Measurements from ENCODE around the gene DEAF1. TPM values are rescaled to one million over a fixed set of nuclear protein-coding genes. Genes with fewer than 3 reads are reported as not detected.

The DEAF1 gene
- total and polyA plus RNA-seq, 9 donors, result 22.7 to 38.9 (median 31.2) TPM

DNA sequence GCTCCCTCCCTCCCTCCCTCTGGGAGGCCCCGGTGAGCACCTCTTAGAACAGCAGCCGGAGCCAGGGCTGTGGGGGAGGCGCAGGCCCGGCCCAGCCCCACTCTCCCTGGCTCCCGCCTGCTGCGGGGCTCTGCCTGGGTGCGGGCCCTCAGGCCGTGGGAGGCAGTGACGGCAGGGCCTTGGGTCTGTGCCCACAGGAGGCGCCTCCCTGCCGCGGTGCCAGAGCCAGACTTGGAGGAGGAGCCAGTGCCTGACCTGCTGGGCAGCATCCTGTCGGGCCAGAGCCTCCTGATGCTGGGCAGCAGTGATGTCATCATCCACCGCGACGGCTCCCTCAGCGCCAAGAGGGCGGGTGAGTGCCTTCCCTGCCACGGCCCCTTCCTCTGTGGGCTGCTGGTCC lies 88.8 kb downstream of the DEAF1 start:
- H3K36me3 ChIP-seq (ENCODE audit: control insufficient read depth, insufficient read depth, low read length), result peaks cover 91% of the 10 kb centered on the region
- no peak overlapping the region for H3K4me3 ChIP-seq (ENCODE audit: low read length)
- no peaks in the 10 kb centered on the region for H3K27me3 ChIP-seq (ENCODE audit: control insufficient read depth, insufficient read depth, low read length)
- WGBS (ENCODE audit: insufficient coverage), result 85% methylated on average over 17 of the region's 19 CpGs
- H3K9me3 ChIP-seq (replicated peaks; ENCODE audit: control insufficient read depth, low read depth, low read length), result no peaks in the 10 kb centered on the region
- peaks cover under 1% of the 10 kb centered on the region for H3K4me1 ChIP-seq (ENCODE audit: control insufficient read depth, insufficient read depth, low read length)
- H3K27ac ChIP-seq (ENCODE audit: low read length), result no peak overlapping the region
- DNase-seq, result no peak

- Histone ChIP-seq H3K4me1 (ENCODE audit: control insufficient read depth, insufficient read depth, low read length) (no peaks in the 10 kb centered on the region), H3K27me3 (ENCODE audit: control insufficient read depth, insufficient read depth, low read length) (no peaks in the 10 kb centered on the region), H3K9me3 (replicated peaks; ENCODE audit: control insufficient read depth, low read depth, low read length) (no peaks in the 10 kb centered on the region), H3K36me3 (ENCODE audit: control insufficient read depth, insufficient read depth, low read length) (peaks cover 88% of the 10 kb centered on the region), H3K27ac (ENCODE audit: low read length) (no peak overlapping the region), H3K4me3 (ENCODE audit: low read length) (no peak overlapping the region)
- WGBS (ENCODE audit: insufficient coverage), result 94% methylated on average over 21 of the region's 33 CpGs
- no peak for DNase-seq
Measured at GRCh38 chr11:605286-606129, 89.5 kb downstream of the DEAF1 start.

DNA sequence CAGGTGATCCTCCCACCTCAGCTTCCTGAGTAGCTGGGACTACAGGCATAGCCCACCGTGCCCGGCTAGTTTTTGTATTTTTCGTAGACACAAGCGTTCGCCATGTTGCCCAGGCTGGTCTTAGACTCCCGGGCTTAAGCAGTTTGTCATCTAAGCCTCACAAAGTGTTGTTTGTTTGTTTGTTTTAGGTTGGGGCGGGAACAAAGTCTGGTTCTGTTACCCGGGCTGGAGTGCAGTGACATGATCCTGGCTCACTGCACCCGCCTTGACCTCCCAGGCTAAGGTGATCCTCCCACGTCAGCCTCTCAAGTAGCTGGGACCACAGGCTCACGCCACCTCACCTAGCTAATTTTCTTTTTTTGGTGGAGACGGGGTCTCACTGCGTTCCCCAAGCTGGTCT lies 91.9 kb downstream of the DEAF1 start:
- H3K4me3 ChIP-seq (ENCODE audit: low read length), result no peak overlapping the region
- H3K9me3 ChIP-seq (replicated peaks; ENCODE audit: control insufficient read depth, low read depth, low read length), result no peaks in the 10 kb centered on the region
- H3K27ac ChIP-seq (ENCODE audit: low read length), result no peak overlapping the region
- no peaks in the 10 kb centered on the region for H3K27me3 ChIP-seq (ENCODE audit: control insufficient read depth, insufficient read depth, low read length)
- no peak for DNase-seq
- H3K36me3 ChIP-seq (ENCODE audit: control insufficient read depth, insufficient read depth, low read length), result peaks cover 82% of the 10 kb centered on the region
- WGBS (ENCODE audit: insufficient coverage), result 91% methylated on average over 11 of the region's 13 CpGs
- H3K4me1 ChIP-seq (ENCODE audit: control insufficient read depth, insufficient read depth, low read length), result no peaks in the 10 kb centered on the region

- WGBS (ENCODE audit: insufficient coverage), result 94% methylated on average over 14 of the region's 23 CpGs
- Histone ChIP-seq H3K9me3 (replicated peaks; ENCODE audit: control insufficient read depth, low read depth, low read length) (no peaks in the 10 kb centered on the region), H3K27ac (ENCODE audit: low read length) (no peak overlapping the region), H3K27me3 (ENCODE audit: control insufficient read depth, insufficient read depth, low read length) (no peaks in the 10 kb centered on the region), H3K4me3 (ENCODE audit: low read length) (no peak overlapping the region), H3K36me3 (ENCODE audit: control insufficient read depth, insufficient read depth, low read length) (peaks cover 82% of the 10 kb centered on the region), H3K4me1 (ENCODE audit: control insufficient read depth, insufficient read depth, low read length) (no peaks in the 10 kb centered on the region)
- no peak for DNase-seq
Measured at GRCh38 chr11:601573-602245, 93.3 kb downstream of the DEAF1 start.

DNA sequence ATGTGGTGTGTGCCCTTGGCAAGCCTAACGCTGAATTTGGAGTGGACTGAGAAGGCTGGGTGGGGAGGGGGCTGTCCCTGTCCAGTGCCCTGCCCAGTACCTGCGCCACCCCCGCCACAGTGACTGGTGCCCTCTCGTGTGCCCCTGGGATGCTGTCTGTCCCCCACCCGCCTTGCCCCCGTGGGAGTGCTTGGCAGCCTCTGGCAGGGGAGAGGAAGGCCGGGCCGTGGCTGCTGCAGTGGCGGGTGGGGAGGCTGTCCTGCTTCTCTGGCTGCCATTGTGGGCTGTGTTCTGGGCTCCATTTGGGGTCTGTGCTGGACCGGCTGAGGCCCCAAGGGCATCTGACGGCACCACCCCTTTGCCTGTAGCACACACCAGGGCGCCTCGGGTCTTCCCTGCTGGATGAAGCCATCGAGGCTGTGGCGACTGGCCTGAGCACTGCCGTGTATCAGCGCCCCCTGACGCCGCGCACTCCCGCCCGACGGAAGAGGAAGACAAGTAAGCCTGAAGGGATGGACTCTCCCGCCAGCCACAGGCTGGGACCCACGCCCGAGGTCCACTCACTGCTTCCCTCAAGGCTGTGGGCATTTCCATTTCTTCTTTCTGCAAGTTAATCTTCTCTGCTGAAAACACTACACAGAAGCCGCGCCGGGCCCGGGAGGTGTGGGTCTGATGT lies 96.9 kb downstream of the DEAF1 start:
- Histone ChIP-seq H3K4me3 (ENCODE audit: low read length) (no peak overlapping the region), H3K9me3 (replicated peaks; ENCODE audit: control insufficient read depth, low read depth, low read length) (no peaks in the 10 kb centered on the region), H3K4me1 (ENCODE audit: control insufficient read depth, insufficient read depth, low read length) (no peaks in the 10 kb centered on the region), H3K27me3 (ENCODE audit: control insufficient read depth, insufficient read depth, low read length) (no peaks in the 10 kb centered on the region), H3K36me3 (ENCODE audit: control insufficient read depth, insufficient read depth, low read length) (peaks cover 81% of the 10 kb centered on the region), H3K27ac (ENCODE audit: low read length) (no peak overlapping the region)
- 91% methylated on average over 29 of the region's 30 CpGs for WGBS (ENCODE audit: insufficient coverage)
- DNase-seq, result no peak

DNA sequence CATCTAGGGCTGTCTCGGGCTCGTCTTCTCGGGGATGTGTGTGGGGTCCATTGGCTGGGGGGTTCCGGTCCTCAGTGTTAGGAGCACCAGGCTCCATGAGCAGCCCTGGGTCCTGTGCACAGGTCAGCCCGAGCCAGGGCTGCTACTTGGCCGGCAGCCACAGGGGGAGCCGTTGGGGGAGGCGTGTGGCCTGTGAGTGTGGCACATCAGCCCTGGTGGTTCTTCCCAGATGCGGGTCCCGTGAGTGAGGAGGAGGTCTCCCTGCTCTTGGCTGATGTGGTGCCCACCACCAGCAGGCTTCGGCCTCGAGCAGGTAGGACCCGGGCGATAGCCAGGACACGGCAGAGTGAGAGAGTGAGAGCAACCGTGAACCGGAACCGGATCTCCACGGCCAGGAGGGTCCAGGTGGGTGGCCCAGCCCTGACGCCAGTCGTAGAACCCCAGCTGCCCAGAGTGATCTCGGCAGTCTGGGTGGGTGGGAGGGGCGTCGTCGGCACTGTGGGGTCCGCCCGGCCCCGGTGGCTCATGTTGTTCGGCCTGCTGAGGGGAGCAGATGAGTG lies 97.8 kb downstream of the DEAF1 start:
- Histone ChIP-seq H3K4me1 (ENCODE audit: control insufficient read depth, insufficient read depth, low read length) (no peaks in the 10 kb centered on the region), H3K9me3 (replicated peaks; ENCODE audit: control insufficient read depth, low read depth, low read length) (no peaks in the 10 kb centered on the region), H3K27me3 (ENCODE audit: control insufficient read depth, insufficient read depth, low read length) (no peaks in the 10 kb centered on the region), H3K36me3 (ENCODE audit: control insufficient read depth, insufficient read depth, low read length) (peaks cover 84% of the 10 kb centered on the region), H3K4me3 (ENCODE audit: low read length) (no peak overlapping the region), H3K27ac (ENCODE audit: low read length) (no peak overlapping the region)
- DNase-seq, result no peak
- 86% methylated on average over 14 of the region's 29 CpGs for WGBS (ENCODE audit: insufficient coverage)

DNA sequence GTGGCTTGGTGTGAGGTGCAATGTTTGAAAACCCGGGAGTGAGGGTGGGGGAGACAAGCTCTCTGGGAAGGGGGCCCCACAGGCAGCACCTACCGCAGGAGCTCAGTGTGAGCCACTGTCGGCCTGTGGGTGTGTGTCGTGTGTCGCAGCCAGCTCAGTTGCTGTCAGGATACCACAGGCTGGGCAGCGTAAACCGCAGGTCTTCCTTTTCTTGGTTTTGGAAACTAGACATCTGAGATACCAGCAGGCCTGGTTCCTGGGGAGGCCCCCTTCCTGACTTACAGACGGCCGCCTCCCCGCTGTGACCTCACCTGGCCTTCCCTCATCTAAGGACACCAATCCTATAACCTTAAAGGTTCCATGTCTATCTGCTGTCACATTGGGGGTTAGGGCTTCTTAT lies 98.6 kb downstream of the DEAF1 start:
- no peaks in the 10 kb centered on the region for H3K4me1 ChIP-seq (ENCODE audit: control insufficient read depth, insufficient read depth, low read length)
- WGBS (ENCODE audit: insufficient coverage), result 91% methylated on average over 7 of the region's 10 CpGs

GRCh38 chr11:595400-595799 lies 99.6 kb downstream of the DEAF1 start:
- H3K27ac ChIP-seq (ENCODE audit: low read length), result no peak overlapping the region
- no peaks in the 10 kb centered on the region for H3K27me3 ChIP-seq (ENCODE audit: control insufficient read depth, insufficient read depth, low read length)
- 92% methylated on average over 10 of the region's 10 CpGs for WGBS (ENCODE audit: insufficient coverage)
- H3K9me3 ChIP-seq (replicated peaks; ENCODE audit: control insufficient read depth, low read depth, low read length), result no peaks in the 10 kb centered on the region
- H3K4me3 ChIP-seq (ENCODE audit: low read length), result no peak overlapping the region
- no peaks in the 10 kb centered on the region for H3K4me1 ChIP-seq (ENCODE audit: control insufficient read depth, insufficient read depth, low read length)
- DNase-seq, result no peak
- peaks cover 86% of the 10 kb centered on the region for H3K36me3 ChIP-seq (ENCODE audit: control insufficient read depth, insufficient read depth, low read length)

More for the DNA sequence above, 98.6 kb downstream of the DEAF1 start:
- Histone ChIP-seq H3K9me3 (replicated peaks; ENCODE audit: control insufficient read depth, low read depth, low read length) (no peaks in the 10 kb centered on the region), H3K36me3 (ENCODE audit: control insufficient read depth, insufficient read depth, low read length) (peaks cover 82% of the 10 kb centered on the region), H3K4me3 (ENCODE audit: low read length) (no peak overlapping the region), H3K27me3 (ENCODE audit: control insufficient read depth, insufficient read depth, low read length) (no peaks in the 10 kb centered on the region), H3K27ac (ENCODE audit: low read length) (no peak overlapping the region)
- DNase-seq, result no peak

Measured in muscle of leg (tissue), 11 donors.